ENCODE measurements around the gene UMODL1. TPM values are rescaled to one million over a fixed set of nuclear protein-coding genes. Genes with fewer than 3 reads are reported as not detected.

UMODL1 gene
- total RNA-seq, 2 donors from 2014 or later = 0.11 TPM; not detected in 1

- H3K4me1 Mint-ChIP-seq = no peaks in the 10 kb centered on the region
- no peak overlapping the region for H3K27ac Mint-ChIP-seq
- no peak overlapping the region for H3K4me3 Mint-ChIP-seq
- no peaks in the 10 kb centered on the region for H3K36me3 Mint-ChIP-seq (ENCODE audit: low read depth)
- no peaks in the 10 kb centered on the region for H3K9me3 Mint-ChIP-seq
- no peaks in the 10 kb centered on the region for H3K27me3 Mint-ChIP-seq
- no peak for ATAC-seq (replicated peaks)
These were observed 17.5 kb downstream of the UMODL1 start for GRCh38 chr21:42088658-42089057.

- no peaks in the 10 kb centered on the region for H3K9me3 Mint-ChIP-seq
- no peak overlapping the region for H3K27ac Mint-ChIP-seq
- no peaks in the 10 kb centered on the region for H3K4me1 Mint-ChIP-seq
- no peaks in the 10 kb centered on the region for H3K27me3 Mint-ChIP-seq
- no peak overlapping the region for H3K4me3 Mint-ChIP-seq
- H3K36me3 Mint-ChIP-seq (ENCODE audit: low read depth) = no peaks in the 10 kb centered on the region
- ATAC-seq (replicated peaks) = no peak
These were observed 18.0 kb downstream of the UMODL1 start for GRCh38 chr21:42089093-42089631.

- no peaks in the 10 kb centered on the region for H3K36me3 Mint-ChIP-seq (ENCODE audit: low read depth)
- no peaks in the 10 kb centered on the region for H3K9me3 Mint-ChIP-seq
- H3K4me3 Mint-ChIP-seq = no peak overlapping the region
- no peak overlapping the region for H3K27ac Mint-ChIP-seq
- no peak for ATAC-seq (replicated peaks)
- H3K4me1 Mint-ChIP-seq = no peaks in the 10 kb centered on the region
- no peaks in the 10 kb centered on the region for H3K27me3 Mint-ChIP-seq
These were observed 18.7 kb downstream of the UMODL1 start for GRCh38 chr21:42089665-42090310.

GRCh38 chr21:42091899-42092508 is 20.9 kb downstream of the UMODL1 start:
- Mint-ChIP-seq H3K27me3 (no peaks in the 10 kb centered on the region), H3K9me3 (peaks cover 5% of the 10 kb centered on the region), H3K27ac (no peak overlapping the region), H3K4me1 (no peaks in the 10 kb centered on the region), H3K36me3 (ENCODE audit: low read depth) (no peaks in the 10 kb centered on the region), H3K4me3 (no peak overlapping the region)
- no peak for ATAC-seq (replicated peaks)

DNA sequence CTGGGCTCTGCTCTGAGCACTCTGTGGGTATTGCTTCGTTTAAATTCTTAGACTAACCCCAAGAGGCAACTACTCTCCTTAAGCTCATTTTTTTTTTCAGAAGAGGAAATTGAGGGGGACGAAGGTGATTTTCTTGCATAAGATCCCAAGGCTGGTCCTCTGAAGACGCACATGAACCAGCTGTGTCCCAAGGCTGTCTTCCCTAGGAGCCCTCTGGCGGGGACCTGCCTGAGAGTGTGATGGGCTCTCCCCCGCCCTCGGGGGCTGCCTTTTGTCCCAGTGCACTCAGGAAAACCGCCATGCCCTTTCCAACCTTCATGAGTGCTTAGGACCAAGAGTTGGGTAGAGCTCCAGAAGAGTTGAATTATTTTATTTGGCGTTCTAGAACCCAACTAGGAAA is 21.7 kb downstream of the UMODL1 start:
- H3K27me3 Mint-ChIP-seq = no peaks in the 10 kb centered on the region

DNA sequence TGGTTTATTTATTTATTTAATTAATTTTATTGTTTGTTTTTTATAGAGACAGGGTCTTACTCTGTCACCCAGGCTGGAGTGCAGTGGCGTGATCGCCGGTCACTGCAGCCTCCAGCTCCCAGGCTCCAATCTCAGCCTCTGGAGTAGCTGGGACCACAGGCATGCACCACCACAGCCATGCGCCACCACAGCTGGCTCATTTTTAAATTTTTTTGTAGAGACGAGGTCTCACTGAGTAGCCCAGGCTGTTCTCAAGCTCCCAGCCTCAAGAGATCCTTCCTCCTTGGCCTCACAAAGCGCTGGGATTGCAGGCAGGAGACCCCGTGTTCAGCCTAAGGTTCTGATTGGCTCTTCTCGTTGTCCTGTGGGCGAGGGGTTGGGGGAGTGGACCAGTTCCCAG is 22.1 kb downstream of the UMODL1 start:
- Mint-ChIP-seq H3K9me3 (peaks cover 5% of the 10 kb centered on the region), H3K4me1 (no peaks in the 10 kb centered on the region), H3K36me3 (ENCODE audit: low read depth) (no peaks in the 10 kb centered on the region), H3K27ac (no peak overlapping the region), H3K27me3 (no peaks in the 10 kb centered on the region), H3K4me3 (no peak overlapping the region)
- no peak for ATAC-seq (replicated peaks)

More for the DNA sequence above, 21.7 kb downstream of the UMODL1 start:
- no peaks in the 10 kb centered on the region for H3K36me3 Mint-ChIP-seq (ENCODE audit: low read depth)
- H3K27ac Mint-ChIP-seq = no peak overlapping the region
- no peak for ATAC-seq (replicated peaks)
- H3K4me1 Mint-ChIP-seq = no peaks in the 10 kb centered on the region
- peaks cover 5% of the 10 kb centered on the region for H3K9me3 Mint-ChIP-seq
- H3K4me3 Mint-ChIP-seq = no peak overlapping the region

GRCh38 chr21:42093991-42094421 is 22.9 kb downstream of the UMODL1 start:
- Mint-ChIP-seq H3K27me3 (no peaks in the 10 kb centered on the region), H3K4me3 (no peak overlapping the region), H3K4me1 (no peaks in the 10 kb centered on the region), H3K36me3 (ENCODE audit: low read depth) (no peaks in the 10 kb centered on the region), H3K9me3 (peaks cover 5% of the 10 kb centered on the region), H3K27ac (no peak overlapping the region)
- no peak for ATAC-seq (replicated peaks)

- ATAC-seq (replicated peaks) = no peak
- no peak overlapping the region for H3K4me3 Mint-ChIP-seq
These were observed 23.7 kb downstream of the UMODL1 start for GRCh38 chr21:42094811-42095210.

DNA sequence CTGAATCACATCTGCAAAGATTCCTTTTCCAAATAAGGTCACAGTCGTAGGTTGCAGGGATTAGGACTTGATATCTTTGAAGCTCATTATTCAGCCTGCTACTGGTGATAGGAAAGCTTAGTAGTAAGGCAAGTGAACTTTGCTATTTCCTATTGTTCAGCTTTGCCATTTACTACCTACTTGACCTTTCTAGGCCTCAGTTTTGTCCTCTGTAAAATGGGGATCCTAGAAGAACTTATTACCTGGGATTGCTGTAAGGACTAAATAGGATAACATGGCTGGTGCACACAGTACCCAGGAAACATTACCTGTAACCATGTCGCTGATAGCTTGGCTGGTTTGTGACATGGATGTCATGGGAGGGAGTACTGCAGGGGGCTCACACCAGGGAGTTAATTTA is 24.5 kb downstream of the UMODL1 start:
- no peaks in the 10 kb centered on the region for H3K36me3 Mint-ChIP-seq (ENCODE audit: low read depth)
- H3K27ac Mint-ChIP-seq = no peak overlapping the region
- peaks cover 5% of the 10 kb centered on the region for H3K9me3 Mint-ChIP-seq
- no peaks in the 10 kb centered on the region for H3K27me3 Mint-ChIP-seq
- H3K4me3 Mint-ChIP-seq = no peak overlapping the region
- no peaks in the 10 kb centered on the region for H3K4me1 Mint-ChIP-seq
- no peak for ATAC-seq (replicated peaks)

More at GRCh38 chr21:42094811-42095210, 23.7 kb downstream of the UMODL1 start:
- Mint-ChIP-seq H3K36me3 (ENCODE audit: low read depth) (no peaks in the 10 kb centered on the region), H3K27me3 (no peaks in the 10 kb centered on the region), H3K9me3 (peaks cover 5% of the 10 kb centered on the region), H3K4me1 (no peaks in the 10 kb centered on the region), H3K27ac (no peak overlapping the region)

DNA sequence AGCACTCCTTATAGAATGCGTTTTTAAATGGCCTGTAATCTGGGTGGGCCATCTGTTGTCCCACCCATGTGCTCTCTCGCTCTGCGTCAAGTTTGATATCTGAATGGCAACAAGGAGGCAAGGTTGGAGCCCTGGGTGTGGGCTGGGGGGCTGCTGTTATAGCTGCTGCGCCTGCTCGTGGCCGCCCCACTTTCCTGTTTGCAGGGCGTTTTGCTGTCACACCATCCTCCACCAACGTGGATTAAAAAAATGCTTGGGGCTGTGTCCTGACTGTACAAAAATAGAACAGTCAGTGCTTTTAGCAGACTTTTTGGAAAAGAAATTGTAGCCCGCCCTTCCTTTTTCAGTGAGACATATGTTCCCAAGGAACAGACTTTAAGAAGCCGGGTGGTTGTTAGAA is 25.4 kb downstream of the UMODL1 start:
- Mint-ChIP-seq H3K36me3 (ENCODE audit: low read depth) (no peaks in the 10 kb centered on the region), H3K4me1 (no peaks in the 10 kb centered on the region), H3K9me3 (peaks cover 5% of the 10 kb centered on the region), H3K4me3 (no peak overlapping the region), H3K27ac (no peak overlapping the region), H3K27me3 (no peaks in the 10 kb centered on the region)
- ATAC-seq (replicated peaks) = no peak

DNA sequence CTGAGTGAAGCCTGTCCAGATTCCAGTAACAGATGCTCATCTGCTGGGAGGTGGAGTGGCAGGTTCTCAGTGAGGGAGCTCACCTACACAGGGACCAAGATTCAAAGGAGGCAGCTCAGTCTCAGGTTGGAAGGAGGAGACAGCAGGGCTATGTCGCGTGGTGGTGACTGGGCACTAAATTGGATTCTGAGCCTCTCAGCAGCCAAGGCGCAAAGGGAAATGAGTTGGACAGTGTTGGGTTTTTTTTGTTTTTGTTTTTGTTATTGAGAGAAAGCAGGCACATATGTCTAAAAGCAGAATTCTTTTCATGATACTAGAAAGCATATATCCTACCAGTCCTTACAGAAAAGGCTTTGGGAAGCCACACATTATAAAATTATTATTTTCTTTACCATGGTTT is 26.2 kb downstream of the UMODL1 start:
- H3K4me3 Mint-ChIP-seq = no peak overlapping the region
- no peaks in the 10 kb centered on the region for H3K4me1 Mint-ChIP-seq
- H3K36me3 Mint-ChIP-seq (ENCODE audit: low read depth) = no peaks in the 10 kb centered on the region
- no peak for ATAC-seq (replicated peaks)
- H3K27me3 Mint-ChIP-seq = no peaks in the 10 kb centered on the region
- H3K9me3 Mint-ChIP-seq = peaks cover 5% of the 10 kb centered on the region
- H3K27ac Mint-ChIP-seq = no peak overlapping the region

DNA sequence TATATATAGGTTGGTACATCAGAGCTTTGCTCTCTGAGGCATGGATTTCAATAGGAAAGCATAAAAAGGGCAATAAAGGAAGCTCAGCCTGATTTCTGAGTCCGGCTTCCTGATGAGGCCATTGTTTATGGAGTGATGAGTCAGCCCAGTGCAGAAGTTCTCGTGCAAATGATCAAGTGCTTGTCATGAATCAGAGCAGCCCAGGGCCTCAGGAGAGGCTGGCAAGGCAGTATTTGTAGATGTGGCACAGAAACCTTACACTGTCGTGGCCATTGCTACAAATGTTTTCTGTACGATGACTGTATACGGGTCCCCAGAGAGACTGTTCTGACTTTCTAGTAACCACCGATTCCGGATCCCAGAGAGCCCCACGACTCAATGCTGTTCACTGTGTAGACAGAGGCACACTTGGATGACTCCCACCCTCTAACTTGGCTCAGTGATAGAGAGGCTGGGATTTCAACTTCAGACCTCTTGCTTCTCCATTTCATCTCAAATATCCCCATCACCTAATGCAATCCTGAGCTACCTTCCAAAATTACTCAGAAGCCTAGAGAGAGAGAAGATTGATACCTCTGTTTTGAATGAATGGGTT is 26.8 kb downstream of the UMODL1 start:
- no peaks in the 10 kb centered on the region for H3K36me3 Mint-ChIP-seq (ENCODE audit: low read depth)
- peak; percentile 88 for ATAC-seq (replicated peaks)
- no peak overlapping the region for H3K4me3 Mint-ChIP-seq
- H3K27me3 Mint-ChIP-seq = no peaks in the 10 kb centered on the region
- H3K27ac Mint-ChIP-seq = peak overlapping the region; percentile 55
- no peaks in the 10 kb centered on the region for H3K4me1 Mint-ChIP-seq
- peaks cover 5% of the 10 kb centered on the region for H3K9me3 Mint-ChIP-seq

DNA sequence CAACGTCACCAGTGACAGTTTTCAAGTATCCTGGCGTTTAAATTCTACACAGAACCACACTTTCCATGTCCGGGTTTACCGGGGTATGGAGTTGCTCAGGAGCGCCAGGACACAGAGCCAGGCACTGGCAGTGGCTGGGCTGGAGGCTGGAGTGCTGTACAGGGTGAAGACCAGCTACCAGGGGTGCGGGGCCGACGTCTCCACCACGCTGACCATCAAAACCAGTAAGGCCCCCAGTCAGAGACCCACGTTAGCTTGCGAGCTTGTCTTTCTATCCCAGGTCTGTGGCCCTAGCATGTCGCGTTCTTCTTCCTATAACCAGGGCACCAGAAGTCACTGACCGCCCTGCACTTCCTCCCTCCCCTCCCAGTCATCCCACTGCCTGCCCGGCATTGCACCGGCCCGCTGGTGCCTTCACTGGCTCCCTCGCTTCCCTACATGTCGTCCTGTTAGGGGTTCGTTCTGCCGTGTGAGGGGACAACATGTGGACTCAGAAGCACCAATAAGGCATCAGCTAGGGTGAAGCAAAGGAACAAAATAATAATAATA is 27.9 kb downstream of the UMODL1 start:
- Mint-ChIP-seq H3K27me3 (no peaks in the 10 kb centered on the region), H3K36me3 (ENCODE audit: low read depth) (no peaks in the 10 kb centered on the region), H3K9me3 (peaks cover 5% of the 10 kb centered on the region), H3K4me1 (no peaks in the 10 kb centered on the region), H3K4me3 (no peak overlapping the region), H3K27ac (no peak overlapping the region)
- ATAC-seq (replicated peaks) = no peak

DNA sequence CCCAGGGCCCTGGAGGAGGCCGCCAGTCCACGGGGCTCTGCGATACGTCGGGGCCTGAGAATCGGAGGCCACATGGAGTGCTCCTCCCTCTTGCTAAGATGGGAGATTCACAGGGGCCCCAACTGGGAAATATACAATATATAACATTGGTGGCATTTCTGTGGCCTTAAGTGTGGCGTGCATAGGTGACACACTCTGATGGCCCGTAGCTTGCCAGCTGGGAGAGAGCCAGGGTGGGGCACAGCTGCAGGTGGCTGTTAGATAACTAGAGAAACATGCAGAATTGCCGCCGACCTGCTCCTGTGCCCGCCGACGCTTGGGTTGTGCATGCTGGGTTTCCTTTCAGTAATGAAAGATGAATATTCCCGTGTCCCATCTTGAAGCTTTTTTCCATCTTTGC is 30.1 kb downstream of the UMODL1 start:
- Mint-ChIP-seq H3K27me3 (no peaks in the 10 kb centered on the region), H3K36me3 (ENCODE audit: low read depth) (no peaks in the 10 kb centered on the region), H3K4me1 (no peaks in the 10 kb centered on the region), H3K4me3 (no peak overlapping the region), H3K9me3 (no peaks in the 10 kb centered on the region), H3K27ac (no peak overlapping the region)
- no peak for ATAC-seq (replicated peaks)

- no peak for ATAC-seq (replicated peaks)
- Mint-ChIP-seq H3K27ac (no peak overlapping the region), H3K4me3 (no peak overlapping the region), H3K9me3 (no peaks in the 10 kb centered on the region), H3K27me3 (no peaks in the 10 kb centered on the region), H3K36me3 (ENCODE audit: low read depth) (no peaks in the 10 kb centered on the region), H3K4me1 (no peaks in the 10 kb centered on the region)
These were observed 31.0 kb downstream of the UMODL1 start for GRCh38 chr21:42102076-42102475.
